ENCODE measurements around the gene GRIN3B. TPM values are rescaled to one million over a fixed set of nuclear protein-coding genes. Genes with fewer than 3 reads are reported as not detected.
A peak's percentile ranks its signal among the peaks of the same experiment; 100 is the strongest.

The GRIN3B gene
- total and polyA plus RNA-seq, 9 of the 15 experiments (the other 6 are each of a cell fraction or from before 2014, with no cell fraction given) = 0.06 to 0.95 (median 0.19) TPM; not detected in 6

GRCh38 chr19:1041835-1042685 is 41.8 kb downstream of the GRIN3B start (continued):
- no peak for TF ChIP-seq MED1 (CRISPR knock-in tag; IDR thresholded peaks at IDR 0.05; ENCODE audit: borderline replicate concordance)
- TF ChIP-seq ETV1 (tag; conservative IDR thresholded peaks at IDR 0.05; ENCODE audit: low read depth) = 0 out of 2 replicates have a peak, but pooled peaks have one; percentile 9
- no peak for TF ChIP-seq ARID3B (CRISPR knock-in tag; IDR thresholded peaks at IDR 0.05; ENCODE audit: borderline replicate concordance)
- no peak for TF ChIP-seq ZNF165 (CRISPR knock-in tag; IDR thresholded peaks at IDR 0.05; ENCODE audit: borderline replicate concordance)
- TF ChIP-seq RAD51 (IDR thresholded peaks at IDR 0.05; ENCODE audit: borderline replicate concordance, low read depth) = no peak
- TF ChIP-seq ZNF12 (CRISPR knock-in tag; IDR thresholded peaks at IDR 0.05) = no peak
- no peak for TF ChIP-seq FOXA1 (IDR thresholded peaks at IDR 0.05; ENCODE audit: borderline replicate concordance)
- TF ChIP-seq GATAD2B (IDR thresholded peaks at IDR 0.05; ENCODE audit: borderline replicate concordance) = no peak
- peak; percentile 83 for TF ChIP-seq MYC (IDR thresholded peaks at IDR 0.05; ENCODE audit: low read depth, low read length)
- TF ChIP-seq MYC (CRISPR knock-in tag; IDR thresholded peaks at IDR 0.05; ENCODE audit: borderline replicate concordance, low read depth) = no peak
- no peak for TF ChIP-seq ZNF23 (CRISPR knock-in tag; IDR thresholded peaks at IDR 0.05)
- no peak for TF ChIP-seq KLF1 (tag; IDR thresholded peaks at IDR 0.05)
- no peak for TF ChIP-seq HSF4 (CRISPR knock-in tag; IDR thresholded peaks at IDR 0.05; ENCODE audit: borderline replicate concordance)
- no peak for TF ChIP-seq ILK (tag; IDR thresholded peaks at IDR 0.05; ENCODE audit: borderline replicate concordance, low read depth)
- TF ChIP-seq ZNF561 (CRISPR knock-in tag; conservative IDR thresholded peaks at IDR 0.05) = no peak
- TF ChIP-seq RFX1 (IDR thresholded peaks at IDR 0.05) = no peak
- TF ChIP-seq ZNF282 (CRISPR knock-in tag; IDR thresholded peaks at IDR 0.05) = 0 out of 2 replicates have a peak, but pooled peaks have one; percentile 74
- no peak for TF ChIP-seq NUFIP1 (IDR thresholded peaks at IDR 0.05; ENCODE audit: partially characterized antibody)
- TF ChIP-seq ZBTB1 (CRISPR knock-in tag; IDR thresholded peaks at IDR 0.05; ENCODE audit: borderline replicate concordance, low read depth) = no peak
- TF ChIP-seq KAT8 (IDR thresholded peaks at IDR 0.05; ENCODE audit: low read depth) = no peak
- TF ChIP-seq, protein P1, sequence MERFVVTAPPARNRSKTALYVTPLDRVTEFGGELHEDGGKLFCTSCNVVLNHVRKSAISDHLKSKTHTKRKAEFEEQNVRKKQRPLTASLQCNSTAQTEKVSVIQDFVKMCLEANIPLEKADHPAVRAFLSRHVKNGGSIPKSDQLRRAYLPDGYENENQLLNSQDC (CRISPR knock-in tag; IDR thresholded peaks at IDR 0.05) = no peak
- no peak; the same call in 1 of the 2 replicates for TF ChIP-seq RNF2 (IDR thresholded peaks at IDR 0.05)
- TF ChIP-seq ZNF133 (CRISPR knock-in tag; IDR thresholded peaks at IDR 0.05) = no peak
- no peak for TF ChIP-seq KLF13 (tag; IDR thresholded peaks at IDR 0.05; ENCODE audit: borderline replicate concordance, low read depth)
- no peak for TF ChIP-seq MCM7 (IDR thresholded peaks at IDR 0.05)
- TF ChIP-seq MCM3 (IDR thresholded peaks at IDR 0.05) = no peak
- peak; percentile 64; the same call in 1 of the 2 replicates for TF ChIP-seq POLR2A (conservative IDR thresholded peaks at IDR 0.05)
- TF ChIP-seq HEY1 (CRISPR knock-in tag; IDR thresholded peaks at IDR 0.05; ENCODE audit: borderline replicate concordance) = no peak
- TF ChIP-seq ZNF695 (CRISPR knock-in tag; IDR thresholded peaks at IDR 0.05) = no peak
- TF ChIP-seq DIDO1 (tag; IDR thresholded peaks at IDR 0.05; ENCODE audit: low read depth) = no peak

Data from K562 (cell line).